Stimulated activated CD4-positive, alpha-beta T cell treated with anti-CD3 and anti-CD28 coated beads, TNF-alpha, amount 100 ng/mL, for 4 hours (primary cell): ENCODE measurements around the gene MED14.

Experiments
- DNase-seq, 3 experiments: peaks; one replicate each; pipeline ENCODE4 v3.0.0-alpha.2; 2020; ENCODE audit warnings: low read depth in 3 of 3

The MED14 gene

DNA sequence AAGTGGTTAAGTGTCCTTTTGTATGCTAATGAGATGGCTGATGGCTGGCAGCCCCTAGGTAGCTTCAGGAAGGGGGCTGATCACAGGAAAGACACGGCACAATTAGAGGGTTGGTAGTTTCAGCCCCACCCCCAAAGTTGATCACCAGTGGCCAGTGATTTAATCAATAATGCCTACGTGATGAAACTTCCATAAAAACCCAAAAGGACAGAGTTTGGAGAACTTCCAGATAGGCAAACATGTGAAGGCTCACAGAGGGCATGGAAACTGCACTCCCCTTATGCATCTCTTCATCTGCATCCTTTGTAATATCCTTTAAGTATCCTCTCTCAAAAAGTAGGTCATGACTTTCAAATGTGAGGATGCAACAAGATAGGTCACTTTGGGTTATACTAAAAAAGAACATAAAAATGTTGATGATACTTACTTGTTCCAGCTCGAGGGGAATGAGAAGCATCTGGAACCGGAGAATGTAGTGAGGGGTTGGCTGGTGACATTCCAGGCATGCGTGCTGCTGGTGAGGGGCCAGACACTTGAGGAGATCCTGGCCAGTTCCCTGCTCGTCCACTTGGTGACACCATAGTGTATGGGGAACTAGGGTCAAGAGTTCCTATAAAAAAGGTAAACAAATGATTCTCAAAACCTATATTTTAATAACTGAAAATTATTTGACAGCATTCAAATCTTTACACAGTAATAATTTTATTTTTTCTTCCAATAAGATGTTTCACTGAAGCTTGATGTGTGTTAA lies 71.3 kb downstream of the MED14 start:
- DNase-seq: no peak

DNA sequence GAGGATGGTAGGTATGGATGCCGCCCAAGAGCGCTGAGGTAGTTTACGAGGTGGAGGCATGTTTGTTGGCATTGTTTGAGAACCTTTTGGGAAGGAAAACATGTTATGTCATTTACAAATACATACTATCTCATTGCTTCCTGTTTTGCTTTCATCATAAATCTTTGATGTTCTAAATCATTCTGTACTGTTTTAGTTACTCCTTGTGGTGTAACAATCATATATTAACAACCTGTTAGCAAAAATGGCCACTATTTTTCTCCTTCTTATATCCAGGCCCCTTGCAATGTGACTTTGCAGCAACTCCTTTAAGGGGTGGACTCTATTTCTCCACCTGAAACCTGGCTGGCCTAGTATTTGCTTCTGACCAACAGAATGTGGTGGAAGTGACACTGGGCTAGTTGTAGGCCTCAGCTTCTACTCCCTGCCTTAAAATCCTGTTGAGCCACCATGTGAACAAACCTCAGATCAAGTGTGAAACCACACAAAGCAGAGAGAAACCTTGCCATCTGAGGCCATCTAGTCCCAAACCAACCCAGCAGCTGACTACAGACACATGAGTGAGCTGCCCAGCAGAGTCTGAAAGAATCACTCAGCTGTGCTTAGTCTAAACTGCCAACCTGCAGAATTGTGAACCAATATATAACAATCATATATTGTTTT lies 72.1 kb downstream of the MED14 start:
- DNase-seq: no peak

DNA sequence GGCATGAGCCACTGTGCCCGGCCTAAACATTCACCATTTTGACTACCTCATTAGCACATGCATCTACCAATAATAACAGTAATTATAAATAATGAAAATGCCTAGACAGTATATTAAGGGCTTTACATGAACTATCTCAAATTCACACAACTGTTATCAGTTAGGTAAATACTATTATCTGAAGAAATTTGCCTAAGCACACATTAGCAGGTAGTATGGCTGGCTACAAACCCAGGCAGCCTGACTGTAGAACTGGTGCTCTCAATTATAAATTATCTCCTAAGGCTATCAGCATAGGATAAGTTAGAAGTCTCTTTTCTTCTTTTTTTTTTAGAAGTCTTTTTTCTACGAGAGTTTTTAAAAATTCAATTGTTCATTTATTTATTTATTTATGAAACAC lies 73.9 kb downstream of the MED14 start:
- DNase-seq: no peak

DNA sequence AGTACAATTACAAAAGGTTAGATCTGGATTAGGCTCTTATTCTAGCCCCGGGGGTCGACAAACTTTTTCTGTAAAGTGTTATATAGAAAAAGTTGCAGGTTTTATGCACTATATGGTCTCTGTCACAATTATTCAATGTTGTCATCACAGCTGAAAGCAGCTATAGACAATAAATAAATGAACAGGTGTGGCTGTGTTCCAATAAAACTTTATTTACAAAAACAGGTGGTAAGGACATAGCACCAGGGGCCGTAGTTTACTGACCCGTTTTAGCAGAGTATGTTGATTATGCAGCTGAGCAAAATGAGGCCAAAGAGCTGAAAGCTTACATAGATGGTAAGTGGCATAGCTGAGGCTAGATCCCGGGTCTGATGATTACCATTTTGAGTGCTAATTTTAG lies 75.0 kb downstream of the MED14 start:
- DNase-seq: no peak

DNA sequence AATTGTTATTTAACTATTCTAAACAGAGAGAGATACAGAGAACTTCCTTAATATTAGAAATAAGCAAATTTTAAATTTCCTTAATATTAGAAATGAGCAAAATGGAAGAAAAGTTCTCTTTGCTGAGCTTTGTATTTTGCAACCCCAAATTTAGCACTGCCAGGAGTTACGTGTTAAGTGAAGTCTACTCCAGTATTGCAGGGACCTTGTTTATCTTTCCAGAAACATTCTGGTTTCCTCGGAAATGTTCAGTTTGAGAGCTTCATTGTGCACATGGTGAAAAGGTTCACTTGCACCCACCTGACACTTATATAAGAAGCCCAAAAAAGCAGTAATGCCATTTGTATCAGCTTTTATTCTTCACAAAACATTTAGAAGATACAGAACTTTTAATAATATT lies 81.8 kb downstream of the MED14 start:
- no peak for DNase-seq

DNA sequence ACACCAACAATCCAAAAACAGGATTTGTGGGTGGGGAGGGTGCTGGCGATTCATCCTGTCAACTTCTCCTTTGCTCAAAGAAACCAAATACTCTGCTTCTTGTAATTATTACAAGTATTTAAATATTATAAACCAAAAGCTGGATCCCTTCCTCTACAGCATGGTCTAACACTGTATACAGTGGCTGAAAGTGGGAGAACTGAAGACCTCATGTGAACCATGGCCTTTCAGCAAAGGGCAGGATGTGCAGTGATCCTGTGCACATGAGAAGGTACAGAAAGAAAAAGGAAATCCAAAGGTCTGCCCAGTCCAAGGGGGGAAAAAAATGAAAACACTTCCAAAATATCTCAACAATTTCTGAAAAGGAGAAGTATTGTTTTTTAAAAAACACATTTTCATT lies 82.7 kb downstream of the MED14 start:
- DNase-seq: no peak

DNA sequence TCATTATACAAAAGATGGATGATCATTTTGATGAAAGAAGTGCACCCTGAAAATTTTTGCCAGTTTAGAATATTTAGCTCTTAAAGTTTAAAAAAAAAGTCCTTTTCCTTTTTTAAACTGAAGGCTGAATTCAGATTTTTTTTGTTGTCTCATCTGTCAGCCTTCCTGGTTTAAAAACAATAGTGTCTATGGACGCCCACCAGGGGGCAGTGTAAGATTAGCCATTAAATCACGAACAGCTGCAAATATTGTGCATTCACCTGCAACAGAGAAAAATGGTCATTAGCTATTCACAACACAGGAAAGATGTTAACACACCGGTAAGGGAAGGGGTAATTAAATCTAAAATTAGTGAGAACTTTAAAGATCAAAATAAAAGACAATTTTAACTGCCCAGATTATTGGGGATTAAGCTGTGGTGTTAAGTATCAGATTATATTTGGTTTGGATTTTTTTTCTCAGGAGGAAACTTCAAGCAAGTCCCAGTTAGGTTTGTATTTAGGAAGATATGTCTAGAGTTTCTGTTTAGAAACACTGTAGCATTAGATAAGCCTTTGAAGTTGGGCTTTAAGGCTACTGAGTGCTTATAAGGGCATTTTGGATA lies 83.6 kb downstream of the MED14 start:
- peak in 2 of 3 experiments; percentile 33 to 51 for DNase-seq

DNA sequence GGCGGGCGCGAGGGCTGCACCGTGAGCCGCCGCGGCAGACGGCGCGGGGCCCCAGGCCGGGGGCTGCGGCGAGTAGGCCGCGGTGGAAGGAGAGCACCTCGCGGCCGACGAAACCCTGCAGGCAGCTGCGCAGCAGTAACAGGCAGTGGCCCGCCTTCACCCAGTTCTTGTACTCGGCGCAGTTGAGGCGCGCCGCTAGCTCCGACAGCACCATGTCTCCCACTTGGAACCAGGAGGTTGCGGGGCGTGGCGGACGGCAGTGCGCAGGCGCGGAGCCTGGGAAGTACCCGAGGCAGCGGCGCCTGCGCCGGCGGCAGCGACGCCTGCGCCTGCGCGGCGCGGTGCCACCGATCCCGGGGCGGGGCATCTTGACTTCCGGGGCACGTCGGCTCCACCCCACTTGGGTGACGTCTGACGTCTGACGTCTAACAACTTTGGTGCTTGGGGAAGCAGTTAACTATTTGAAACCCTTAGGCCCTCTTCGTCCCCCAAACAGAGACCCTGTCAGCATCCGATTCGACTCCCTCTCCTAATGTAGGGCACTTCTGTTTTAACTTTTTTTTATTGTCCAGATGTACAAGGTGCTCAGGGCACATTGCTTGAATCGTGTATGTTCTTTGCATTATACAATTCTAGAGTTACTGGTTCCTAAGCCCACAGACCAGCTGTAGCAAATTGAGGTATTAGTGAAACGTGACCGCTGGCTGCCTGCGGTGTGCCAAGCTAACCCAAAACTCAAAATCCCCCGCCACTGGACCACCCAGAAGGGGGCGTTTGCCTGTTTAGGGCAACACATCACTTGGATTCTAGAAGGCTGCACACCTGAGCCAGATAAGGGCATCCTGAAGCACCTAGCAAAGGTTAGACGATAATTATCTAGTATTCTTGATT lies 87.8 kb downstream of the MED14 start, which contains the start of gene CXorf38:
TSS of gene CXorf38 (minus strand) at position 255 of the 891 bp plus-strand sequence. CDS start at position 214, 41 bp downstream.
- peak; percentile 74 to 84 (median 83) for DNase-seq

DNA sequence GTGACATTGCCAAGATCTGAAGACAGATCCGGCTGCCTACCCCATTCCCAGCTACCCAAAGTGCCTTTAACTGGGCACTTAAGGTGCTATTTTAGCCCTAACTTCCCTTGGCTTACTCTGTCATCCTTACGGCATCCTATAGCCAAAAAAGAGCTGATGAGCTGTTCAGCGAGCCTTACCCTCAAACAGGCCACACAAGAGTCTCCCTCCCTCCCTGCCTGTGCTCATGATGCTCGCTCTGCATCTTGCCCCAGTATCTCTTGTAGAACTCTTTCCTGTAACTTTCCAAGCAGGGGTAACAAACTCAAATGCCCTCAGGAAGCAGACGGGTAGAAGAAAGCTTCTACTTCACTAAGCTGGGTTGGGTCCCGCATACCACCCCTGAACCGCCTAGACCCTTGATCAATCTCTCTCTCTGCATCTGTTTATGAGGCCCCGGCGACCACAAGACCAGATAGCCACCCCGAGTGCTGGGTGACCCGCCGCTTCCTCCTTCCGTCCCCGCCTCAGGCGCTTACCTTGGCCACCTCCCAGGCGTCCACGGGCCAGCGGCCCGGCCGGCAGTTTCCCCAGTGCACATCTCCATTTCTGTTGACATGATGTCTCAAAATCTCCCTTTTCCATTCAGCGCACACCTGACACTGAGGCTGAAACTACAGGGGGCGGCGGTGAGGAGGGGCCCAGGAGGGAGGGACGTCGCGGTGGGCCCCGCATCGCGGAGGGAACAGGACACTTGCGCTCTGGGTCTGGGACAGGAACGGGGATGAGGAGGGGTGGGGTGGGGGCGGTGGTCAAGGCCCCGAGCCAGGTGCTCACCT lies 88.6 kb downstream of the MED14 start:
- DNase-seq: no peak

DNA sequence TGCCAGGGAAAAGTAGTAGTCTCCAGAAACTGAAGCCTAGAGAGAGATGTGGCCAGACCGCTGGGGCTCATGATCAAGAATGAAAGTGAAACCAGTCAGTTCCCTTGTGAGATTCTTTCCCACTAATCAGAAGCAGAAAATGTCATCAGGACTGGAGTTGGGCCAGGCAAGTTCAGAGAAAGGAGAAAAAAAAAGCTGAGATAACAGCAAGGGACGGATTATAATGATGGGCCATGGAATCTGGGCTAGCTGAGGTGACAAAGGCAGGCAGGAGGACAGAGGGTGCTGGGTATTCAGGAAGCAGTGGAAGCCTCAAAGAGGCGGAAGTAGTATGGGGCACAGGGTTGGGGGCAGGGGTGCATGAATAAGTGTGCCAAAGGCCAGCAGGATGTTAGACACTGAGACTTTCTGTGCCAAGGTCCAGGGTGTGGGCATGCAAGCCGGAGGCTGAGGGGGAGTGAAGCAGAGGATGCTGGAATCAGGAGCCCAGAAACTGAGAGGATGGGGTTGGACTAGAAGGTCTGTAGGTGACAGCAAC lies 90.5 kb downstream of the MED14 start:
- DNase-seq: no peak

DNA sequence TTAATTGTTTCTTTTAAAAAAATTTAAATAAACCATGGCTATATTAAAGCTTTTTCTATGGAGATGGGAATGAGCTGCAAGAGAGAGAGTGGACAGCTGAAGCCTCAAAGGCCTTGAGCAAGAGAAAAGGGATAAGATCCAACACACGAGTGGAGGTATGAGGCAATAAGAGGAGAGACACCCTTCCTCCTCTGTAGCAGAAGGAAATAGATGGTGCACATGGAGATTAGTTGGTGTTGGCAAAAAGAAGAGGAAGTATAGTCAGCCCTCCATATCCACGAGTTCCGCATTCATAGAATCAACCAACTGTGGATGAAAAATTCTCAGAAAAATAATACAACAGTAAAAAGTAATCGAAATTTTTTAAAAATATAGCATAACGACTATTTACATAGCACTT lies 91.2 kb downstream of the MED14 start:
- no peak for DNase-seq

DNA sequence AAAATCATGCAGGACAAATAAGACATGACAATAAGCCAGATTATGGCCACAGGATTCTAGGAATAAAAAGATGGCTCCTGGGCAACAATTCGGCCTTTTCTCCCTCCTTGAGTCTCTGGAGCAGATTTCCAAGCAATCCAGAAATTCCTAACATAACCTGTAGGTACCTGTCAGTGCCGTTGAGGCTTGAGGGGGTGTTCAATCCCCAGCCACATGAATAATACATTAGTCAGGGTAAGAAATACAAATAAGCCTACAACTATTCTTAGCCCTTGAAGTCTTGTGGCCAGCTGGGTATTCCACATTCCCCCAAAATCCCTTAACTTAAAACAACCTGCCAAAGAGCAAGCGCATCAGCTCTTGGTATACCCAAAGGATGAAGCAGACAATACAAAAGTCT lies 97.7 kb downstream of the MED14 start:
- no peak for DNase-seq

DNA sequence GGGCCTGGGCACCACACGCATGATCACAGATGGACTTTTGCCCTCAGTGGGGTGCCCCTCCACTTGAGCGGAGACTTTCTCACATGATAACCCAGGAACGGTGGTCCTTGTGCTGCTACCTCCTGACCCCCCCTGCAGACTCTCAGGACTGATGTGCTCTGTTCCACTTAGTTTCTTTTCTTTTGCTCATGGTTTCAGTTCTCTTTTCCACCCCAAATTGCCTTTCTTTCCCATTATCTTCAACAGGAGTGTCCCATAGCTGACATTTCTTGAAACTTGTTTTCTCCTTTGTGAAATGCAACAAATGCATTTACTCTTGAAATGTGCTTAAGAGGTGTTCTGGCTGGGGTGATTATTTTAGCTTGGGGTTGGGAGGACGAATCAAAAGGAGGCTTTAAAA lies 103.1 kb downstream of the MED14 start:
- DNase-seq: no peak

DNA sequence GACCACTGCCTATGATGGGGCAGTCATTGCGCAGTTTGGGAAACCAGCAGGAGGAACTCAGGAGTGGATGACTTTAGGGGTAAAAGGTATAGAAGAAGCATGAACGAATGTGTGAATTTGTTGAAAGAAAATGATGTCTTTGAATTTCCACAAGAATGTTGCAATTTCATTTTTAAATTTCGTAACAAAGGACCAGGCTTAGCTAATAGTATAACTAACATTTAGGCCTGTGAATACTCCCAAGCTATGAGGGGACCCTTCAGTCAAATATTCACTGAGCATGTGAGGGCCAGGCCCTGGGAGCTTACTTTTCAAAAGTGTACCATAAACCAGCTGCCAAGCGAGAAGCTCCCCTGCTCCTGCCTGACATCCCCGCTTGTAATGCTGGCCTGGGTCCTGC lies 106.8 kb downstream of the MED14 start:
- no peak for DNase-seq

DNA sequence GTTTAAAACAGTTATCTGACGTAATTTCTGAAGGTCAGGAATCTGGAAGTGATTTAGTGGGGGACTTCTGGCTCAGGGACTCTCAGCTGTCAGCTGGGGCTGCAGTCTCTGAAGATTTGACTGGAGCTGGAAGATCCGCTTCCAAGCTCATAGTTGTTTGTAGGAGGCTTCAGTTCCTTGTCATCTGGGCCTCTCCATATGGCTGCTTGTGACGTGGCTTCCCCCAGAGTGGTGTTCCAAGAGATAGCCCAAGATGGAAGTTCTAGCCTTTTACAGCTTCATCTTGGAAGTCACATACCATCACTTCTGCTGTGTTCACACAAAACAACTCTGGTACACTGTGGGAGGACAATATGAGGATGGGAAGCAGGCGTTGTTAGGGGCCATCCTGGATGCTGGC lies 110.0 kb downstream of the MED14 start:
- no peak for DNase-seq

DNA sequence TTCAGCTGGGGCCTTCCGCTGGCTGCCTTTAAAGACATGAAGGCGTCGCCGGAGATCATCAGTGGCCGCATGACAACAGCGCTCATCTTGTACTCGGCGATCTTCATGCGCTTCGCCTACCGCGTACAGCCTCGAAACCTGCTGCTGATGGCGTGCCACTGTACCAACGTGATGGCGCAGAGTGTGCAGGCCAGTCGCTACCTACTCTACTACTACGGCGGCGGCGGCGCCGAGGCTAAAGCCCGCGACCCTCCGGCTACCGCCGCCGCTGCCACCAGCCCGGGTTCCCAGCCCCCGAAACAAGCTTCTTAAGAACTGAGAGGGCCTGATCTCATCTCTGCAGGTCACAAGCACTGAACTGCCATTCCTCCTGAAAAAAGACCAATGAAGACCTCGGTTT lies 111.7 kb downstream of the MED14 start:
- DNase-seq: no peak

DNA sequence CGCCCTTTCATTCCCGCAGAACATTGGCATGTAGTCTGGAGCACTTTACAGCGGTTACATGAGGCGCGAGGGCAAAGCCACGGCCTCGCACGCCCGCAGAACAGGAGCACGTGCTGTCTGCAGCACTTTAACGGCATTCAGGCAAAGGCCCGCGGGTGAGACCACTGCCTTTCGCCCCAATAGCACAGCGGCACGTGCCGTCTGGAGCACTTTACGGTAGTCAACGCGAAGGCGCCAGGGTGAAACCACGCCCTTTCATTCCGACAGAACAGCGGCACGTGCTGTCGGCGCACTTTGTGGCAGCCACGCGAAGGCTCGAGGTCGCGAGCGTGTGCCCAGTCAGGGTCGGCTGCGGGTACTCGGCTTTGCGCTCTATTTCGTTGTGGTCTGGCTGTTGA lies 112.2 kb downstream of the MED14 start, which contains the start of gene MPC1L:
TSS of gene MPC1L (plus strand) at position 290 of the 398 bp plus-strand sequence. CDS start 138 bp downstream, outside the sequence.
- DNase-seq: no peak

DNA sequence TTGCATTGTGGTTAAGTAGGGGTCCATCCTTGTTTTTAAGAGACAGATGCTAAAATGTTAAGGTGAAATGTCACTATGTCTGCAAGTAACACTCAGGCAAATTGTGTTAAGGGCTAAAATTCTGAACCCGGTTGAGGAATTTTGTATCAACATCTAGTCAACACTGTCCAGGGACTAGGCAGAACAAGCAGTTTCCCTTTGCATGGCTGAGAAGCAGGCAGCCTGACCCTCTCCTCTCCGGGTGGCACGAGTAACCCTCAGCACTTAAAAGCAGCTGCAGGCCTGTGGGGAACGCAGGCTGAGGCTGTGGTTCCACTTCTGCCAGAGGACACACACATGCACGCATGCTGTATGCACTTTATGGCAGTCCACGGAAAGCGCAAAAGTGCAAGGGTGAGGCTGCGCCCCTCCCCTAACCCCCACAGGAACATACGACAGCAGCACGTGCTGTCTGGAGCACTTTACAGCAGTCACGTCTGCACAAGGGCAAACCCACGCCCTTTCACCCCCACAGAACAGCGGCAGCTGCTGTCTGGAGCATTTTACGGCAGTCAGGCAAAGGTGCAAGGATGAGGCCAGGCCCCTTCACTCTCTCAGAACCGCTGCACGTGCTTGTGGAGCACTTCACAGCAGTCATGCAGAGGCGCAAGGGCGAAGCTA lies 112.7 kb downstream of the MED14 start:
- DNase-seq: no peak

DNA sequence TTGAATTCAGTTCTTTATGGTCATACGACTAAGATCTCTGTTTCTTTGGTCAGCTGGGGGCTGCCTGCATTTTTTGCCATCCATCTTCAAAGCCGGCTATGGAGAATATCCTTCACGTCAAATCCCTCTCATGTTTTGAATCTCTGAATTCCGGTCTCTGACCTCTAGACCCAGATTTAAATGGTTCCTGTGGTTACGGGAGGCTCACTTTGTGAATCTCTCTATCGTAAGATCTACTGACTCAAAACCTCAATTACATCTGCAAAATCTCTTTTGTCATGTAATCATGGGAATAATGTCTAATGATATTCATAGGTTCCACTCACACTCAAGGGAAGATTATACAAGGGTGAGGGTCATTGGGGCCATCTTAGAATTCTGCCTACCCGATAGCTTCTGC lies 117.8 kb downstream of the MED14 start:
- no peak for DNase-seq

DNA sequence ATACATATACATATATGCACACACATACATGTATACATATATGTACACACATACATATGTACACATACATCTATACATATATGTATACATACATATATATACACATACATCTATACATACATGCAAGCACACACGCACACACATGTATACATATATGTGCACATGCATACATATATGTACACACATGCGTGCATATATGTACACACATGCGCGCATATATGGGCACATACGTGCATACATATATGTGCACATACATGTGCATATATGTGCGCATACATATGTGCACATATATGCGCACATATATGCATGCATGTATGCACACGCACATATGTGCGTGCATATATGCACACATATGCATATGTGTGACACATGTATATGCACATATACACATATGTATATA lies 119.4 kb downstream of the MED14 start:
- no peak for DNase-seq
